Measurements from ENCODE around the gene MAN1A1.

MAN1A1 gene

DNA sequence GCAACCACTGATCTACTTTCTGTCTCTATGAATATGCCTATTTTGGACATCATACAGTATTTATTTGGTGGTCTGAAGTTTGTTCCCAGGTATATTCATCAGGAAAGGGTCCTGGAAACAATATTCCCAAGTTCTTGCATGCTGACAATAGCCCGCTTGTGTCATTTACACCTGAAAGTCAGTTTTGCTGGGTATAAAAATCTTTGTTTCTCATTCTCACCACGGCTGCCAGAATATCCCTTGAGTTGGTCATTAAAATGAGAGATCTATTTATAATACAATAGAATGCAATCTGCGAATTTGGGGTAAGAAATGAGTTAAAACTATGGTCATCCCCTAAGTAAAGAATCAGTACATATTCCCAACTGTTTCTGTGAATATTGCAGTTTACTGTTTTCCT is 79.0 kb downstream of the MAN1A1 start:
- no peak for DNase-seq (ENCODE audit: low read depth)

DNA sequence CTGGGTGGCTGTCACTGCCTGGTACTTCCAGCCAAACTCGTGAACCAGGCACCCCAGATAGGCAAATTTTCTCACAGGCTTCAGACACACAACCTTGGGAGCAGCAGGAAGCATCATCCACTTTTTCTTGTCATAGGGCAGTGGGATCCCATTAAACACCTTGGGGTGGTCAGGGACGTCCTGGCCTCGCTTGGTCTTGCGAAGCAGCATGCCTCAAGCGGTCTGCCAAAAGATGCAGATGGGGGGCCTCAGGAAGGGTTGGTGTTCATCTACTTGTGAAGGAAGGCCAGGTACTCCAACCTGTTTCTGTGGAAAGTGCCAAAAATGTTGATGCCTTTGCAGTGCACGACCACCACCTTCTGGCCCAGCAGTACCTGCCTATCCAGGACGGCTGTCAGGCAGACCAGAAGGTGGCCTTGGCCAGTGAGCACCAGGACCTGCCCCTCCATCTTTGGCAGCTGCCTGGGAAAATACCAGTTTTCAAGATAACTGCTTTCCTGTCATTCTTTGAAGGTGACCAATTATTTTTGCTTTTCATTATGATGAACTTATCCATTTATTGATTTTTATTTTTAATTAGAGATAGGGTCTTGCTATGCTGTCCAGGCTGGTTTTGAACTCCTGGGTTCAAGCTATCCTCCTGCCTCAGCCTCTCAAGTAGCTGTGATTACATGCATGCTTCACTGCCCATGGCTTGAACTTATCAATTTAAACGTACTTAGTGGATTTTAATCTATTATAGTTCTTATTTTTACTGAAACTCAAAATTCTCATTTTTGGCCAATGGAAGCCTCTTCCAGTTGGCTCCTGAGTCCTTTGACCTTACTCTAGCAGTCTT is 80.1 kb downstream of the MAN1A1 start:
- DNase-seq (ENCODE audit: low read depth), result no peak

DNA sequence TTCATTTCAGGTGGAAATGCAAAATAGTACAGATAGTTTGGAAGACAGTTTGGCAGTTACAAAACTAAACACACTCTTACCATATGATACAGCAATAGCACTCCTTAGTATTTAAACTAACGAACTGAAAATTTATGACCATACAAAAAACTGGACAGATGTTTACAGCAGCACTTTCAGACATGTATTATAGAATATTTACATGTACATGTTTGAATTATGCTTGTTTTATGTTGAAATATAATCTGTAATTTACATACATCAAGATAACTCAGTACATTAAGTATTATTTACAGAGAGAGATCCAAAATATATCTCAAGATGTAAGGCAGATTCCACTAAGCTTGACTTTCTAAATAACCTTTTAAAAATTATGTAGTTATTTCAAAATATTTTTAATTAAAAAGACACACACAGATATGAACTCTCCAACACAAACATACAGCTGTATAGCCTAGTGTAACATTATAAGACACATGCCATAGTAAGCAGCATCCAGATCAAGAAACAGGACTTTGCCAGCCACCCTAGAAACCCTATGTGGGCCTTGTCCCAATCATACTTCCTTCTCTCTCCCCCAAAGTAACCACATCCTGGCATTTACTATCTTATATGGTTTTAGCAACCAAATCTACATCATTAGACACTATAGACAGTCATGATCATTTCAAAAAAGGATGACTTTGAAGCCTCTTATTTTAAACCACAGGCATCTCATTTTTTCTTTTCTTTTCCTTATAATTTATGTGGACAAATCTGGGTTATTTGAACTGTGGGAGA is 82.2 kb downstream of the MAN1A1 start:
- no peak for DNase-seq (ENCODE audit: low read depth)

DNA sequence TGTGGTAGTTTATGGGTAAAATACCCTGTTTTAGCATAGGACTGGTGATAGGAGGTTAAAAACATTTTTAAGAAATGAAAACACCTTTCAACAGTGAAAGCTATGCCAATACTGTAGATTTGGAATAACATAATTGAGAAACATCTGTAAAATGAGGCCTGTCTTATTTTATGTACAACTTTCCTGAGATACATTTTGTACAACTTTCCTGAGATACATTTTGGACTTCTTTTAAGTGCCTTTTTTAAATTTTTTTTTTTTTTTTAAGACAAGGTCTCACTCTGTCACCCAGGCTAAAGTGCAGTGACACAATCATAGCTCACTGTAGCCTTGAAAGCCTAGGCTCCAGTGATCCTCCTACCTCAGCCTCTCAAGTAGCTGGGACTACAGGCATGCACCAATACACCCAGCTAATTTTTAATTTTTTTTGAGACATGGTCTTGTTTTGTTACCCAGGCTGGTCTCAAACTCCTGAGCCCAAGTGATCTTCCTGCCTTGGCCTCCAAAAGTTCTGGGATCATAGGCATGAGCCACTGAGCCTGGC is 84.6 kb downstream of the MAN1A1 start:
- DNase-seq (ENCODE audit: low read depth), result no peak

DNA sequence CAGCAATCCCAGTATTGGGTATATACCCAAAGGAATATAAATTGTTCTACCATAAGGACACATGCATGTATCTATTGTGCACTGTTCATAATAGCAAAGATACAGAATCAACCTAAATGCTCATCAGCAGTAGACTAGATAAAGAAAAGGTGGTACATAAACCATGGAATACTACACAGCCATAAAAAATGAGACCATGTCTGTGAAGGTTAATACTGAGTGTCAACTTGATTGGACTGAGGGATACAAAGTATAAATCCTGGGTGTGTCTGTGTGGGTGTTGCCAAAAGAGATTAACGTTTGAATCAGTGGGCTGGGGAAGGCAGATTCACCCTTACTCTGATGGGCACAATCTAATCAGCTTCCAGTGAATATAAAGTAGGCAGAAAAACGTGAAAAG is 86.9 kb downstream of the MAN1A1 start:
- DNase-seq (ENCODE audit: low read depth), result no peak

DNA sequence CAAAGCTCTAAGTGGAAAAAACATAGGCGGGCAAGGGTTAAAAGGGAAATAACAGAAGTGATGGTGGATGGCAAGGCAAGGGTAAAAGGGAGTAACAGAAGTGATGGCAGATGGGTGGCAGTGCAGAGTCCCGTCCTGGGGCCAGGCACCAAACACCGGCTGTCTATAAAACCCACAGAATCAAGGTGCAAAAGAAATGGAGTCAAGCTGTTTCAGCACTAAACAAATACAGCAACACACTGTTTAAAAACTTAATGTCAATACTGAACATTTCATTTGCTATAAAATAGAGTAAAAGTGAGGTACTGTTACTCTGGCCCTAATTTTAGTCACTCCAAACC is 87.6 kb downstream of the MAN1A1 start:
- no peak for DNase-seq (ENCODE audit: low read depth)

DNA sequence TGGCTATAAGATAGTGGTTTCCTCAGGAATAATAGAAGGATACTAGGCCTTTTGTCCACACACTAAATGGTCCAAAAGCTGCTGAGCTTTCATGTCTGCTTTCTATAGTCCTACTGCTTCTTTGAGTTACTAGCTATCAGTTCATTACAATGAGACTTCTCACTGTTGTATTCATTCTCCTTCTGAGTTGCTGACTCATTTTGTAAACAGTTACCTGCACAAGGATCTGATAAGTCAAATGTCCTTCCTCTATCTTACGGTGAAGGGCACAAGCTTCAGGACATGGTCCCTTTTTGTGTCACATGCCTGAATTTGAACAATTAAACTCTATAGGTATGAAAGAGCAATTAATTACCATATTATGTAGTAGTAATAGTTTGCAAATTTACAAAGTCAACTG is 90.5 kb downstream of the MAN1A1 start:
- no peak for DNase-seq (ENCODE audit: low read depth)

DNA sequence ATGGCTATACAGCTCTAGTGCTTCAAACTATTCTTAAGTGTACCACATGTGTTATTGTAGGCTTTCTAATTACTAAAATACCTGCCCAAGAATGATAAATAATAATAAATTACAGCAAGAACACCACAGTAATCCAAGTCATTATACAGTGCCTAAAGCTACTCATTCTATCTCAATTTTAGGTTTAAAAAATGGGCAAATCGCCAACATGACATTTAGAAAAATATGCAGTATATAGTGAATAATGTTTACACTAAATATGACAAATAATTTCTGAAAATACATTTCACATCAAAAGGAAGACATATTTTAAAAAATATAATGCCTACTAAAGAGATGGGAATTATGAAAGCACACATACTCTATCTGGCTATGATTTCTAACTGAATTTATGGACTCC is 91.8 kb downstream of the MAN1A1 start:
- no peak for DNase-seq (ENCODE audit: low read depth)

DNA sequence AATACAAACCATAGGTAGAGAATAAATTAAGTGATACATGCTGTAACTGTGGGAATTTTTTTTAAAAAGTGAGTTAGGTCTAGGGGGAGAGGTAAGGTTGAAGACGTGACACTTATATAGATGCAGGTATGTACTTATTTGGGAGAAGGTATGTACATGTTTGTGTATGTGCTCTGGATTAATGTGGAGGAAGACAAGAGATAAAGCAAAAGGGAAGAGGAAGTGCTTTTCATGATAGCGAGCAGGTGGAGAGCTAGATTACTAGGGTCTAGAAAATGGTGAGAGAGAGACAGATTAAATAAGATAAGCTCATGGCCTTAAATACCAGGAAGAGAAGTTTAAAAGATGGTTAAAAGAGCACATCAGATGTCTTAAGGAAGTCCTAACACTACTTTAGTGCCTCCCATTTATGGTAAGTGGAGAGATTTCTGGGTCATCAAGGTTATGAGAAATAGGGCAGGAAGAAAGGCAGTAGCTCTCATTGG is 92.5 kb downstream of the MAN1A1 start:
- DNase-seq (ENCODE audit: low read depth), result no peak

DNA sequence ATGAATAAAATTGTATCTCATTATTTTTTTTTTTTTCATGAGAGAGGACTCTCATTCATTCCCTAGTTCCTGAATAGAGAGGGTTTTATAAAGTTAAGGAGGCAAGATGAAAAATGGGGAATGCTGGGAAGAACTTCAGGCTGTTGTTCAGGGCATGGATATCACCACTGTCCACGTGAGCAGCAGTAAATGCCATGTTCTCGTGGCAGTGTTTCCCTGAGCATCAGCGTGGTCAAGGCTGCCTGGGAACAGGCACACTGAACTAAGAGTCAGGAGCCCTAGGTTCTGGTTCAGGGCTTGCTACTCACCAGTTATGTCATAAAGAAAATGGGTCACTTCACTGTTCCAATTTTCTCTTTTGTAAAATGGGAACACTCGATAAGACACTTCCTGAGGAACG is 93.2 kb downstream of the MAN1A1 start:
- no peak for DNase-seq (ENCODE audit: low read depth)

DNA sequence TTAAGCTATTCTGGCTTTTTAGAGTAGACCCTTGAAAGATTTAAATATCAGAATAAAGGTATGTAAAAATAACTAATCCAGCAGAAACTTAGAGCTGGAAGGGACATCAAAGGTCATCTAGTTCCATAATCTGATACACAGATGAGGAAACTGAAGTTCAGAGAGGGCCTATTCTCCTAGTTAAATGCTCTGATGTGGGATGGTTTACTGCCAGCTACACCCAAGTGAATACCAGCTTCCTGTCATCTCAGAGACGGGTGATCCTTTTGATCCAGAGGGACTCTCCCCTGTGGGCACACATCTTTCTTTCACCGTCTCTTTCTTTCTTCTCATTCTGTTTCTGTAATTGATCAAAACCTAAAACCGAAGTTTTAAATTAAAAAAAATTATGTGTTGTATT is 94.1 kb downstream of the MAN1A1 start:
- DNase-seq (ENCODE audit: low read depth), result no peak

DNA sequence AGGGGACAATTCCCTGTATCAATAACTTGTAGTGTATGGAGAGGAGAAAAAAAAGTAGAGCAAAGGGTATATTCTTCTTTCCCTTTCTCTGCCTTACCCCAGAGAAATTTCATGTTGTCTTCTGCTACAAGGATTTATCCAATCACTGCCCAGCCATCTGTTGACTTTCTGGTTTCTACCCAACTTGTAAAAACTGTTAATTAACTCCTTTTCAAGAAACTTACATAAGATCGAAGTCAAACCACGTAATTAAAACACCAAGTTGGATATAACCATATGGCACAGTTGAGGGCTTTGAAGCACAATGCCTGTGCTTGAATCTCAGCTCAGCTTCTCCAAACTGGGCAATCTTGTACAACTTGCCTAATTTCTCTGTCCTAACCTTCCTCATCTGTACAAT is 99.5 kb downstream of the MAN1A1 start:
- no peak for DNase-seq (ENCODE audit: low read depth)

DNA sequence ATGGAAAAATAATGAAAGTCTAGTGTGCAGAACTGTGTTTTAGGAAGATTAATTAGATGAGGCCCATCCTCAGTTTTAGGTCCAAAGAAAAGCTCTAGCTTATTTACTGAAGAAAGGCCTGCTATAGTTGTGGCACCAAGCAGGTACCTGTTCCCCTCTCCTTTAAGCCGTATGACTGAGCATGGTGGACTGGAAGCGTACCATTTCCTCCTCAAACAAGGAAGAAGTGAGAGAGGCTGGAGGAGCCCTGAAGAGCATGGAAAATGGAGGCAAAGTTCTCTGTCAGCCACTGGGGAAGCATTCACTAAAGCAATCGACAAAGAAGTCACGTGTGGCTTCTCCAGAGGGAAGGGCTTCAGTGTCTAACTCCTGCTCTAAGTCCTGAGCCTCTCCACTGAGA is 100.2 kb downstream of the MAN1A1 start:
- DNase-seq (ENCODE audit: low read depth), result no peak

DNA sequence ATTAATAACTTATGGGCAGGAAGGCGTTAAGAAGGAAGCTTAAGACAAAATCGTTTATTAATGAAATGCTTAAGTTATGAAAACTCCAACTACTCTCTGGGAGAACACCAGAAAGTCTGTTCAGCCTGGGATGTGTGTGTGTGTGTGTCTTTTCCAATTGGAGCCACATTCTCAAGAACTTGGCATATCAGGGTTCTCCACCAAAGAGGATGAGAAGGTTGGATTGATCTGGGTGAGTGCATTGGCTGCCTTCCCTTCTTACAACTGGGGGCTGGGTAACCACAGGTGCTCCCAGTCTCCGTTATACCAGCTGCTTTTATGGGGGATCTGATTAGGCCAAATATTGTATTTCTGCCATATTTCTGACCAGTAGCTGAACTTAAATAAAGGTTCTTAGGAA is 102.1 kb downstream of the MAN1A1 start:
- no peak for DNase-seq (ENCODE audit: low read depth)

DNA sequence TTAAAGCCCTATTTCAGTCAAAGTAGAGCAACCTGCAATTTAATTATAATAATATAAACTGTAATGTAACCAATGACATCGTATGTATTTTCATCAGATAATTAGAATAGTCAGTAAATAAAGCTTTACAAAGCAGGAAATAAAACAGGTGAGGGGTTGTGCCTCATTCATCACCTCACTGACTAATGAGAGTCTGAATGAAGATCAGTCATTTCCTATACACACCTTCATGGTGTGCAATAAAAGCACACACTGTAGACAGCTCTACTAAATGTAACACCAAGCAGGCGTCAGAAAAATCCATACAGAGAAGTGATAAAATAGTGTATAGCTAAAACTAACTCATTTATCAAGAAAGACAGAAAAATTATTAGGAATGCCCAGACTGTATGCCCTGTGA is 105.9 kb downstream of the MAN1A1 start:
- DNase-seq (ENCODE audit: low read depth), result no peak

DNA sequence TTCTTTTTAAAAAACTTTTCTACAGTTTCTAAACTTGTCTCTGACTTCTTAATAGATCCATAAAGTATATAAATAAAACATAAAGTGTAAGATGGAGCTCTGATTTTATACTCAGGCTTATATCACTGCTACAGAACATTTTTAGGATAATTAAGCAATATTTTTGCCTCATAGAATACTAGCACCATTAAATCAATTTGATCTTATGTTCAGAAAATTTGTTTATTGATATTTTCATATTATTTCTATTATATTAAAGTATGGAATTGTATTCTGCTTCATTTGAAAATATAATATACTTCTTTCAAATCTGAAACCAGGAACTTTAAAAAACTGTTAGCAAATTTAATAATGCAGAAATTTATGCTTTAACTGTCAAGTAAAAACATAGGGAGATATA is 106.5 kb downstream of the MAN1A1 start:
- no peak for DNase-seq (ENCODE audit: low read depth)

DNA sequence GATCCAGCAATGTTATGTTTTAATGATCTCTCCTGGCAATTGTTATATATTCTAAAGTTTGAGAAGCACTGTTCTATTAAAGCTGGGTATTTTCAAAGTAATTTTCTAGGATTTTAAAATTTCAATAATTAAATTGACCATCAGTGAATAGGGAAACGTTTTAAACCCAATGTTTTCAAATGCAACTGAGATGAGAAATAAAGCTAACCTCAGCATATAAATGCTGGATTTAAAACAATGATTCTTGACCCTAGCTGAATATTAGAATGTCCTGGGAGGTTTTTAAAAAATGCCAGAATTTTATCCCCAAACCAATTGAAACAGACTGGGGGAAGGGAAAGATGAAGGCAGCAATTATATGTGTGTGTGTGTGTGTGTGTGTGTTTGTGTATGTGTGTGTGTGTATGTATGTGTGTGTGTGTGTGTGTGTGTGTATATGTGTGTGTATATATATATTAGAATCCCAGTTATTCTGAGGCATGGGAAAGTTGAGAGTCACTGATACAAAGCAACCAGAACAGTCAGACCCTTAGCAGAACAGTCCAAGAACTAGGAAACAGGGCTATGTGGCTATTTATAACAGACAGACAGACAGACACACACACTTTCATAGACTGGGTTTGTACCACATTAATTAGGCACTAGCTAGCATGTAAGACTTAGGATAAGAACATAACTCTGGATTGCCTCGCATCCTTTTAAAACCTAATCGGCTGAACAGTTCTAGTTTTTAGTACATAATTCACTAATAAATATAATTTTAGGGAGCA is 107.8 kb downstream of the MAN1A1 start:
- DNase-seq (ENCODE audit: low read depth), result no peak

DNA sequence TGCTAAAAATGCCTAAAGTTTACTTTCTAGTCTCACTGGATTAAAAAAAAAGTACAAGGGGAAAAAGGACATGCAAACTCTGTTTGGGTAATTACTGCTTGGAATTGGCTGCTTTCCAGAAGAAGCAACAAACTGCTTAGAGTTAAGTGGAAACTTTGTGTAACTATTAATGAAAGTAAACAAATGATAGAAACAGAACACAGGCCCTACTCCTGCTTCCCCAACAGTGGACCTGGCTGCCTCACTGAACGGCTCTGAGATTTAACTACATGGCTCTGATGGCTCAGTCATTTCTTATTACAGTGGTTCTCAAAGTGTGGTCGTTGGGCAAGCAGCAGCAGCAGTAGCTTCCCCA is 108.5 kb downstream of the MAN1A1 start:
- no peak for DNase-seq (ENCODE audit: low read depth)

DNA sequence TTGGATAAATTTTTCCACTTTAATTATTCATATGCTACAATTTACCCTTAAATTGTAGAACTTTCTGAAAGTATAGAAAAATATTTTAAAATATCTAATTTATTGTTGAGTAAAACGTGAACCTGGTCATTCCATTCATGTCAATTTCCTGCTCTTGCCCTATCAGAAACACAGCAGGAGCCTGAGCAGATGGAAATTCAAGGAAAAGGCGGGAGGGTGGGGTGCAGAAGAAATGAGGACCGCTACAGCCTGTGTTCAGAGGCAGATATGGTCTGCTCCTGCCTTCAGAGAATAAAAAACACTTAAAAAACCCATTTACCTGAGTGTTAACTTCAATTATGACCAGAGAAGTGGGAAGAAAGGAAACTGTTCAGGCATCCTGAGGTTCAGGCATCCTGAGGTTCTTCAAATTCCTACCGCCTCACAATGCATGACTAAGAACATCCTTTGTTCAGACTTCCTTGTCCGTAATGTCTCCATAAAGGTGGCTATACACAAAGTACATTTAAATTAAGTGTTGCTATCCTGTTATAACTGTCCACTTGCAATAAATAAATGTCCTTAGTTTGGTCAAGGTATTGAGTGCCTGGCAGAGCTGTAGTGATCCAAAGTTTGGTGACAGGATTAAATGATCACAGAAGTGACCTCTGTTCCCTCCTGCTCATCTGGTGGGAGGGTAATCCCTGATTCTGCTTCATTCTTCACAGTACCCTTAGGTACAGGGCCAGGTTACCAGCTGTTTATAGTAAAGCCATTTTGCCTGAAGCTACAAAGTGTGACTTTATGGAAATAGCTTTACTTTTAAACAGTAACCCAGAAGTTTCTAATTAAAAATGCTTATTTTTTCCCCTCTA is 109.1 kb downstream of the MAN1A1 start:
- no peak for DNase-seq (ENCODE audit: low read depth)

DNA sequence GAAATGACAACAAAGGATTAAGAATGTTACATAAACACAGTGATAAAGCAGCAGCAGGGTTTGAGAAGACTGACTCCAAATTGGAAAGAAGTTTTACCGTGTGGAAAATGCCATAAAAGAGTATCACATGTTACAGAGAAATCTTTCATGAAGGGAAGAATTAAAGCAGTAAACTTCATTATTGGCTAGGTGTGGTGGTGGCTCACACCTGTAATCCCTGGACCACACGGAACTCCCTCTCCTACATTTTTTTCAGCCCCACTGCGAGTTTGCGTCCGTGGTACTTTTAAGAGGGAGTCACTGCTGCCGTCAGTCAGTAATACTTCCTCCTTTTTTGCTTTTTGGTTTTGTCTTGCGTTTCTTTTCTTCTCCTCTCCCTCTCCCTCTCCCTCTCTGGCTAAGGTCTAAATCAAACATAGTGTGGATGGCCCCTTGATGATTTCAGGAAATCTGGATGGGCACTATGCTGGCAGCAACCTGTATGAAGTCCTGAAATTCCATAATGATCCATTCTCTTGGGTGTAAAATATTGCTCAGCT is 112.3 kb downstream of the MAN1A1 start:
- no peak for DNase-seq (ENCODE audit: low read depth)

DNA sequence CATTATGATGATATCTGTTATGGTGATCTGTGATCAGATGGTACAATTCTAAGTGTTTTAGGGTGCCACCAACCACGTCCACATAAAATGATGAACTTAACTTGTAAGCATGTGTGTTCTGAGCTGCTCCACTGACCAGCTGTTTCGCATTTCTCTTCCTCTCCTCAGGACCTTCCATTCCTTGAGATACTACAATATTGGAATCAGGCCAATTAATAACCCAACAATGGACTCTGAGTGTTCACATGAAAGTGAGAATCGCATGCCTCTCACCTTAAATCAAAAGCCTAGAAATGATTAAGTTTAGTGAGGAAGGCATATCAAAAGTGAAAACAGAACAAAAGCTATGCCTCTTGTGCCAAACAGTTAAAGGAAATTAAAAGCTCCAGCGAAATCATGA is 114.6 kb downstream of the MAN1A1 start:
- DNase-seq (ENCODE audit: low read depth), result no peak

All from non-pigmented ciliary epithelial cell (primary cell).